ENCODE results near the gene KIF26B.

KIF26B gene

GRCh38 chr1:245209658-245210435 lies 55.1 kb downstream of the KIF26B start:
- no peak for DNase-seq (ENCODE audit: low read depth)

GRCh38 chr1:245211035-245211749 lies 56.4 kb downstream of the KIF26B start:
- no peak for DNase-seq (ENCODE audit: low read depth)

GRCh38 chr1:245211761-245212160 lies 57.0 kb downstream of the KIF26B start:
- DNase-seq (ENCODE audit: low read depth) = no peak

GRCh38 chr1:245212221-245212710 lies 57.5 kb downstream of the KIF26B start:
- no peak for DNase-seq (ENCODE audit: low read depth)

- no peak for DNase-seq (ENCODE audit: low read depth)
Observed at GRCh38 chr1:245213066-245213831, 58.5 kb downstream of the KIF26B start.

- DNase-seq (ENCODE audit: low read depth) = no peak
Observed at GRCh38 chr1:245215071-245215470, 60.3 kb downstream of the KIF26B start.

- DNase-seq (ENCODE audit: low read depth) = no peak
Observed at GRCh38 chr1:245216366-245217115, 61.8 kb downstream of the KIF26B start.

- DNase-seq (ENCODE audit: low read depth) = no peak
Observed at GRCh38 chr1:245217853-245218608, 63.2 kb downstream of the KIF26B start.

GRCh38 chr1:245220381-245220985 lies 65.7 kb downstream of the KIF26B start:
- DNase-seq (ENCODE audit: low read depth) = no peak

- no peak for DNase-seq (ENCODE audit: low read depth)
Observed at GRCh38 chr1:245221805-245222204, 67.0 kb downstream of the KIF26B start.

- no peak for DNase-seq (ENCODE audit: low read depth)
Observed at GRCh38 chr1:245222931-245223595, 68.3 kb downstream of the KIF26B start.

- no peak for DNase-seq (ENCODE audit: low read depth)
Observed at GRCh38 chr1:245225322-245226202, 70.8 kb downstream of the KIF26B start.

GRCh38 chr1:245226203-245226499 lies 71.4 kb downstream of the KIF26B start:
- no peak for DNase-seq (ENCODE audit: low read depth)

- no peak for DNase-seq (ENCODE audit: low read depth)
Observed at GRCh38 chr1:245229051-245229450, 74.3 kb downstream of the KIF26B start.

- DNase-seq (ENCODE audit: low read depth) = no peak
Observed at GRCh38 chr1:245232931-245233330, 78.1 kb downstream of the KIF26B start.

GRCh38 chr1:245234217-245235081 lies 79.7 kb downstream of the KIF26B start:
- no peak for DNase-seq (ENCODE audit: low read depth)

GRCh38 chr1:245235156-245235555 lies 80.4 kb downstream of the KIF26B start:
- no peak for DNase-seq (ENCODE audit: low read depth)

- DNase-seq (ENCODE audit: low read depth) = no peak
Observed at GRCh38 chr1:245240648-245241165, 85.9 kb downstream of the KIF26B start.

Data from stimulated activated CD4-positive, alpha-beta T cell treated with anti-CD3 and anti-CD28 coated beads, Interleukin-2, amount 100 ng/mL, for 4 hours (primary cell).